DMS 273 treated with DMSO at 0.1 percent for 48 hours (cell line): ENCODE results near the gene CHRNA5.
"Not testable (repeated sequence)": the region's sequence is repeated elsewhere in the genome, so short reads cannot be mapped to it uniquely, and the experiment has no call there.

Experiments
- DNase-seq: peaks from one replicate; lab custom pipeline; 2025; lab: John Stamatoyannopoulos, UW

Gene CHRNA5

DNA sequence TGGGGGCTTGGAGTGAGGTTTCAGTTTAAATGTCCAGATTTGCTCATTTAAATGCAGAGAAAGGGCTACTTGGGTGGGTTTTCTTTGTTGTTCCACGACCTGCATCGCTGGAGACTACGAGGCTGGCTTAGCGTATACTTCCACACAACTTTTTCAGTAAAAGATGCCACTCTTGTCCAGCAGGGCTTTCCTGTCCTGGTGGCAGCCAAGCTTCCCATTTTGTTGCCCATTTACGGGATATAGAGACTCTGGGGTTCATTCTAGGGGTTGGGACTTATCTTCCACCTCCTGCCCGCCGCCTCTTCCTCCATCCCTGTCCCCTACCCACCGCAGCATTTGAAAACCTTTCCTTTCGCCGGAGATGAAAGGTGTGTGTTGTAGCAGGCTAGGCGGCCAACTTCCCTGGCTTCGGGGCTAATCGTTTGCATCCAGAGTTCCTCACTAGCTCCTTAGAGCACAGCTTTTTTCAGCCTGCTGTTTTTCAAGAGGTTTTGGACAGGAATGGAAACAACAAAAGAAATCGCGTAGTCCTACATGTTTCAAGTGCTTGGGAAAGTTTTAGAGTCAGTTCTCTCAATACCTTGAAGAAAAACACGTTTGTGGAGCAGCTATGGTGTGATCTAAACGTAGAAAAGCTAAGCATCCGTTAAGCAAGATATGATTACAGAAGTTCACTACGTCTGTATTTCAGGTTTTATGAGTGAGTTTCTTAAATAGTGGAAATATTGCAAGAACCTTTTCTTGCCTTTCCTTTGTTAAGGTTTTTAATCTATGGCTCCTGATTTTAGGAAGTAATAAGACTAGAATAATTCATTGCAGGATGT lies 843 bp downstream of the CHRNA5 start:
- no peak for DNase-seq

DNA sequence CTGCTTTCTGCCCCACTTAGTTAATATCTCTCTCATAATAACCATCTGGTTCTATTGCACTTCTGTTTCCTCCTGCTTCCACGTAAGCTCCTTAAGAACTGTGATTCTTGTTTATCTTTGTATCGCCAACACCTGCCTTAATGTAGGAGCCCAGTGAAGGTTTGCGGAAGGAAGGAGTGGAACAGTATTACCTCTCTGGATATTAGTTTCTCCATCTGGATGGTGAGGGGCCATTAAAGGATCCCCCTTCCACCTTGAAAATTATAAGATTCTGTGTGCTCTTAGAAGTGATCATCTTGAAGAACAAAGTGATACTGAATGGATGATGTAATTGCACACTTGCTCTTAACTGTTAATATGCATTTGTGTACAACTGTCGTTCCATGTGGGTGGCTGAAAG lies 2.2 kb downstream of the CHRNA5 start:
- DNase-seq, result no peak

DNA sequence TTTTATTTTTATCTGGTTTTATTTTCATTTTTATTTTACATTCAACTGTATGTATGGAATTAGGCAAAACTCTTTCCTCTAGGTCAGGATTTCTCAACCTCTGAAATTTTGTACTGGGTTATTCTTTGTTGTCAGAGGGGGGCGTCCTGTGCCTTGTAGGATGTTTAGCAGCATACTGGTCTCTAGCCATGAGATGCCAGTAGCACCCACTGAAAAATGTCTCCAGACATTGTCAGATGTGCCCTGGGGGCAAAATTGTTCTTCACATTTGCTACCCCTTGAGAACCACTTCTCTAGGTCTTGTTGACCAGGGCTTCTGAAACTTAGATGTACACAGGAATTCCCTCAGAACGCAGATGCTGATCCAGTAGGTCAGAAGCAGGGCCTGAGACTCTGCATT lies 5.4 kb downstream of the CHRNA5 start:
- DNase-seq, result no peak

DNA sequence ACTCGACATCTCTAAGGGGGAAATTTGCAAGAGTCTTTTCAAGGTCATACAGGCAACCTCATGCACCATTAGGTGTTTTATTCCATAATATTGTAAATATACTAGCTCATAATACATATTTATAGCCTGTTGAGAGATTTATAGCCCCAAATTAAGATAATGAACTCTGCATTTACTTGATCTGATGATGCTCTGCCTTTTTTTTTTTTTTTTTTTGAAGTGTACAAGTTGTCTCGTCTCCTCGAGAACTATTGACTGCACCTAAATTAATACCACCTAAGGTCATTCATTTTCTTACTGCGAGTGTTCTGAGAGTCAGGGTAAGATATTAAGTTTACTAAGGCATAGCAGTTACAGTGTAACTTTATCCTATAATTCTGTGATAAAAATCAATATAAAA lies 6.1 kb downstream of the CHRNA5 start:
- DNase-seq, result no peak

DNA sequence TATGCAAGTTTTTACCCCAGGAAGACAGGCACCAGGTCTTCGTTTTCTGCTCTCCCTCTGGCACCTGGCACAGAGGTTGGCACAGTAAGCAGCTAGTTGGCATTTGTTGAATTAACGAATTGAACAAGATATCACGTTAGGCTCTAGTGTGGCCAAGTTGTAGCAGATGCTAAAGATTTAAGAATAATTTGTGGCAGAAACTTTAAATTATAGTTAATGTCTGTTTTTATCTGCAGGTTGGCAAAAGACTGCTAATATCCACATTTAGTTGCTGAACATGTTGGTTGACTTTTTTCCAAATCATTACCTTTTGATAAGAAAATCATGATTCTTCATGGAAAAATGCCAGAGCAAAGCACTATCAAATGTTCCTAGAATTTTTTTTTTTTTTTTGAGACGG lies 8.1 kb downstream of the CHRNA5 start:
- DNase-seq, result no peak

DNA sequence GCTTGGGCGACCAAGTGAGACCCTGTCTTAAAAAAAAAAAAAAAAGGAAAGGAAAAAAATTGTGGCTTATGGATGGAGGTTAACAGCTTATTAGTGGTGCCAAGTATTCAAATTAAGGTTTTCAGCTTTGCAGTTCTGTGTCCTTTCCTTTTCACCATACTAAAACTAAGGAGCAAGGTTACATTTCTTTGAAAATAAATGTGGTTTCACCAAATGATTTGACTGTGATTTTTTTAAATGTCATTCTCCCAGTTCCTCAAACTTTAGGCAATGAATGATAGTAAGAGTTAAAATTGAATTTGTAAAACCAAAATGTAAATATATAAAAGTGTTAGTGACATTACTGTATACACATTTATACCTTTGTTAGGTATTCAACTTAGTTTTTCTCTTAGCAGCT lies 9.6 kb downstream of the CHRNA5 start:
- no peak for DNase-seq

DNA sequence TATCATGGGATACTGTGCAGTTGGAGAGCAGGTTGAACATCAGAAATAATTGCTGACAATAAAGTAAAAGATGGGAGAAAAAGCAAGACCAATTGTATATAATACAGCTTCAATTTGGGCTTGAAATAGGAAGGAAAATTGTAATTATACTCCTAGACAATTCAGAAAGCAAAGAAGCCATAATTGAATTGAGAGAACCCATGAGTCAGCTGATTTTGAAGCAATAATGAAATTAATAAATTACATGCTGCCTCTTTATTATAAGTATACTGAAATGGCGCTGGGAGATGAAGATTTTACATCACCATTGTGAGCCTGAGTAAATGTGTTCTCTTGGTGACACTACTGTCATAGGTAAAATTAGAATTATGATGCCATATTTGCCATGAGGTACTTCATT lies 32.3 kb downstream of the CHRNA5 start:
- DNase-seq, result no peak

DNA sequence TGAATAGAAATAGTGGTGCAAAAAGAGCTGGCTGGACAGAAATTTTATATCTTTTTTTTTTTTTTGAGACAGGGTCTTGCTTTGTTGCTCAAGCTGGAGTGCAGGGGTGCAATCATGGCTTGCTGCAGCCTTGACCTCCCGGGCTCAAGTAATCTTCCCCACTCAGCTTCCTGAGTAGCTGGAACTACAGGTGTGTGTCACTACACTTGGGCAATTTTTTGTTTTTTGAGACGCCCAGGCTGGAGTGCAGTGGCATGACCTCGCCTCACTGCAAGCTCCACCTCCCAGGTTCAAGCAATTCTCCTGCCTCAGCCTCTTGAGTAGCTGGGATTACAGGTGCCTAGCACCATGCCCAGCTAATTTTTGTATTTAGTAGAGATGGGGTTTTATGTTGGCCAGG lies 33.0 kb downstream of the CHRNA5 start:
- no peak for DNase-seq

DNA sequence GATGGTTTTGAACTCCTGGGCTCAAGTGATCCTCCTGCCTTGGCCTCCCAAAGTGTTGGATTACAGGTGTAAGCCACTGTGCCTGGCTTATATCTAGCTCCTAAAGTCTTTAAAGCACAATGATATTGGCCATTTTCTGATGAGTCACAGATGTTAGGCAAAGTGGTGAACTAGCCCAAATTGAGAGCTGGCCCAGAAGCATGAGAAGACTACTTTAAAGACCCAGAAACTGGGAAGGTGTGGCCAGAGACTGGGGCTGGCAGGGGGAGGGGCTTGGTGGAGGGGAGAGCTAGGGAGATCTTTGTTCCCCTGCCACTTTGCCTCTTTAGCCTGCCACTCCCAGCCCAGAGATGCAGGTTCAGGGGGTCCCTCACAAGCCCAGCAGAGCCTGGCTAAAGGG lies 33.9 kb downstream of the CHRNA5 start:
- no peak for DNase-seq

DNA sequence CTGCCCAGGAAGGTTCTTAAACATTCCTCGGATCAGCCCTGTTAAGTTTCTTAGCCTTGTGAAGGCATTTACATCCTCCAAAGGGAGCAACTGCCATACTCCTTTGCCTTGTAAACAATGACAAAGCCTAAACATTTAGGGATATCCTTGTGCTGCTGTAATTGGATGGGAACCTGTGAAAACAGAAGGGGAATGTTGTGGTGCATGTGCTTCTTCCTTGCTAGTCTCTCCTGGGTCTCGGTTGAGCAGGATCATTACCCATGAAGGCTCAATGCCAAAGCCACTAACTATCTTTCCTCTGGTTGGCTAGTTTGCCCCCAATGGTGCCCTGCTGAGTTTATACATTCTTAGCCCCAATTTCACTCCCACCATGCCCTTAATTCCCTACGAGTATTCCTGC lies 38.1 kb downstream of the CHRNA5 start:
- no peak for DNase-seq

DNA sequence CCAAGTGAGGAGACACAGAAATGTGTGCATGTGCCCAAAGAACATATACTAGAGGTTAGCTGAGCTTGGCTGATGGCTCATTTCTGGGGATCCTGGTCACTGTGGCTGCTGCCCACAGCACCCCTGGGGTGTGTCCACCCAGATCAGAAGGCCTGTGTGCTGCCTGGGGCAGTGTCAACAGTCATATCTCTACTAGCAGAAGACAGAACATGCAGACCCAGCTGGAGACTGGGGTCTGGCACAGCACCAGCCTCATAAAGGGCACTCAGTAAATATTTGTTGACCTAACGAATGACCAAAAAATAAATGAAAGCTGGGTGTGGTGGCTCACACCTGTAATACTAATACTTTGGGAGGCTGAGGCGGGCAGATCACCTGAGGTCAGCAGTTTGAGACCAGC lies 39.1 kb downstream of the CHRNA5 start:
- no peak for DNase-seq

DNA sequence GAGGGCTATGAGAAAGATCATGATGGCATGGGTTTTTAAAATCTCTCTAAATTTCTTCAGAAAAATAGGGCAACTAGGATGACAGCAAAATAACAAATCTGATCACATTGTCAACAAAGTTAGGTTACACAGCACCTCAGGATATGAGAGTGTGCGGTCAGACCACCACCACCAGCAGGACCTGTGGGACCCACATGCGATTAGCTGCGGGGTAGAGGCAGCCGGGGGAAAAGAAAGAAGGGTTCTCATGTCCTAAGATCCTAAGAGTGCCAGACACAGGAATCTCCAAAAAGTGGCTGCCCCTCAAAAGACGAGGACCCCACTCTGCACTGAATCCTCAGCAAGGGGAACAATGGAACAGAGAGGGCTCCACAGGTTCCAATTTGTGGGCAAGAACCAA lies 39.9 kb downstream of the CHRNA5 start:
- DNase-seq, result no peak

DNA sequence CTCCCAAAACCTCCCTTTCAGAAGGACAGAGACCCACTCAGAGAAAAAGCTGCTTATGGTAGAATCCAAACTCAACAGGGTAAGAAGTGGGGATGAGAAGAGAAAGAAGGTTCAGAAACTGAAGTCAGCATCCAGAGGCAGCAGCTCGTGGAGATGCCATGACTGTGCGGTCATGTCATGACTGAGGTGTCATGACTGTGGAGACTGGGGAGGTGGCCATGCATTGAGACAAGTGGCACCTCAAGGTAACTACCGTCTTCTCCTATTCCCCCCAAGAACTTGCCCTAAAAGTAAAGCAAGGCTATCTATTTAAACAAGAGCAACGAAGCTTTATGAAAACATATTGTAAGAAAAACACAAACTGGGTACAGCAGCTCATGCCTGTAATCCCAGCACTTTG lies 40.4 kb downstream of the CHRNA5 start:
- no peak for DNase-seq

DNA sequence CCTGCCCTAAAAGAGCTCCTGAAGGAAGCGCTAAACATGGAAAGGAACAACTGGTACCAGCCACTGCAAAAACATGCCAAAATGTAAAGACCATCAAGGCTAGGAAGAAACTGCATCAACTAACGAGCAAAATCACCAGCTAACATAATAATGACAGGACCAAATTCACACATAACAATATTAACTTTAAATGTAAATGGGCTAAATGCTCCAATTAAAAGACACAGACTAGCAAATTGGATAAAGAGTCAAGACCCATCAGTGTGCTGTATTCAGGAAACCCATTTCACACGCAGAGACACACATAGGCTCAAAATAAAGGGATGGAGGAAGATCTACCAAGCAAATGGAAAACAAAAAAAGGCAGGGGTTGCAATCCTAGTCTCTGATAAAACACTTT lies 44.2 kb downstream of the CHRNA5 start:
- not testable (repeated sequence) for DNase-seq

DNA sequence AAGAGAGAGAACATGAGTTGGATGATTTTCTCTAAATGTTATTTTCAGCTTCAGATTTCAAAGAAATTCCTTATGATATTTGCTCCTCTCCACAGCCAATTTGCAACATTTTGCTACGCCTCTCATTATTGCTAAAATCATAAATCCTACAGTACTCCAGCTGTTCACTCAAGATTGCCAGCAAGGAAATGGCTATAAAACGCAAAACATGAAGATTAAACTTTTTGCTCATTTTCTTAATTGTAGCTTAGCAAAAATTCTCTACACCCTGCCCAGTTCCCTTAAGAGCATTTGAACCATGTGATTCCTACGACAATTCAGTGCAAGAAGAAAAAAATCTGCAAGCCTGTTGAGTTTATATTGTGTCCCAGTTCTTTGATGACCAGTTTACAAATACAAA lies 48.7 kb downstream of the CHRNA5 start:
- DNase-seq, result no peak

DNA sequence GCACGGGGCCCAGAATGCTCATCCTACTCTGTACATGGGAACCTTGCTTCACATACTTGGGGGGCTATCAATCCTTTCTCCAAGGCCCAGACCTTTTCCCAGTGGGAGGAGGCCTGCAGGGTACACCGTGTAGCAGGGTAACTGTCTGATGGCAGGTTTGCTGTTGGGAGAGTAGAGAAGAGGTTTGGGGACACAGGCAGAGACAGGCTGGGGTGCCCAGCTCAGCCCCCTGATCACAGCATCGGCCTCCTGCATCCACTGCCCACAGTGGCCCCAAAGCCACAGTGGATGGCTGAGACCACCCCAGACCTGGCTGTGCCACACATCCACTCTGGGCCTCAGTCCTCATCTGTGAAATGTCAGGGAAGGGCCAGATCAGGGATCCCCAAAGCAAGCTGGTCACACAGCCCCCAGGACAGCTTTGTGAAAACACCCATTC lies 49.9 kb downstream of the CHRNA5 start:
- DNase-seq, result no peak

DNA sequence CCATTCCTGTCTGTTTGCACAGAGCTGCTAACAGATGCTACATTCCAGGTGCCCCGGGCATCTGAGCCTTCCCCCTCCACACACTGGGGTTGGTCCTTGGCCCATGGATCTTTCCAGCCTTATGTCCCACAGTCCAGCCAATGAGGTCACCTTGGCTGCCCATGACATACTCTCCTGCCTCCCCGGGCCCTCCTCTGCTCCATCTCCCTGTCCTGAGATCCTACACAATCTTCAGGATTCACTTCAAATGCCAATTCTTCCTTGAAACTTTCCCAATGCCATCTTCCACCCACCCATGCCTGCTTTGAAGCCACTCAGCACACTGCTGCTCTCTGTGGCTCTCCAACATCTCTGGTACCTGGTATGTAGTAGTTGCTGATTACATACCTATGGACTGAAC lies 51.2 kb downstream of the CHRNA5 start:
- DNase-seq, result no peak

DNA sequence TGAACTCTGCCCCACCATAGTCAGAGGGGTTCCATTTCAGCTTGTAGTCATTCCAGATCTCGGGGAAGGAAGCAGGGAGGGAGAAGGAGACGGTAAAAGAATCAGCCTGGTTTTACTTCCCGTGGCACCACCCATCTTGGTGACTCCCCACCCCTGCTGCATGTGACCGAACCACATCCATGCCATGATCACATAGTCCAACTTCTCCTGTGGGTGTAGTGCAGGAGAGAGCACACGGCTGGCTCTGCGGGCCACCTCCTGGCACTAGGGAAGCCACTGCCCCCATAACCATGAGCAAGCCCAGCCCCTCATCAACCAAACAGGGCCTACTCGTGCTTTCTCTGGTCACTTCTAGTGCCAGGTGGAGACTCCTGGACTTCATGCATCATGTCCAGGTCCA lies 51.8 kb downstream of the CHRNA5 start:
- DNase-seq, result no peak

DNA sequence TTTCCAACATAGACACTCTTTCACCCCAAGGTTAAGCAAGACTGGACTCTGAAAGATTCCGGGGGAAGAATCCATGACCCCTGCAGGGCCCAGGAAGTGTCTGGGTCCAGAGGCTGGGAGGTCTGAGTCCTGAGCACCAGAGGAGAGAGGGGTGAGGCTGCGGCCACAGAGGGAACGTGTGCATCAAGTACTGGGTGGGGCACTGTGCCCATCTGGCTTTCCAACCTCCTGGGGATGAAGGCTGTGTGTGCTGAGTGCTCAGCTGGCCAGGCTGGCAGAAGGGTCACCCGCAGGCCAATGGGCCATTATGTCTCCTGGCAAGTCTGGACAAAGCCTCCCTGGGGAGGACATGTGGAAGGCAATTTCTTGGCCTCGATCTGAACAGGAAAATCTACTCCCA lies 52.2 kb downstream of the CHRNA5 start:
- no peak for DNase-seq

DNA sequence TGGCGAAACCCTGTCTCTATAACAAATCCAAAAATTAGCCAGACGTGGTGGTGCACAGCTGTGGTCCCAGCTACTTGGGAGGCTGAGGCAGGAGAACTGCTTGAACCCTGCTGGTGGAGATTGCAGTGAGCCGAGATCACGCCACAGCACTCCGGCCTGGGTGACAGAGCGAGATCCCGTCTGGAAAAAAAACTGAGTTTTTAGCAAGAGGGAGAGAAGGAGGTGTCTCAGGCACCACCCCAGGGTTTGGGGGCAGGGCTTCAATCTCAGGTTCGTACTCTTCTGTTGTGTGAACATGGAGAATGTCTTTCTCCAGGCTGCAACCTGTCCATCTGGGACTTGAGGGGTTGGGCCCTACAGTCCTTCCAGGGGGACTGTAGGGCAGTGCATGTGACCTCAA lies 52.7 kb downstream of the CHRNA5 start:
- DNase-seq, result no peak

DNA sequence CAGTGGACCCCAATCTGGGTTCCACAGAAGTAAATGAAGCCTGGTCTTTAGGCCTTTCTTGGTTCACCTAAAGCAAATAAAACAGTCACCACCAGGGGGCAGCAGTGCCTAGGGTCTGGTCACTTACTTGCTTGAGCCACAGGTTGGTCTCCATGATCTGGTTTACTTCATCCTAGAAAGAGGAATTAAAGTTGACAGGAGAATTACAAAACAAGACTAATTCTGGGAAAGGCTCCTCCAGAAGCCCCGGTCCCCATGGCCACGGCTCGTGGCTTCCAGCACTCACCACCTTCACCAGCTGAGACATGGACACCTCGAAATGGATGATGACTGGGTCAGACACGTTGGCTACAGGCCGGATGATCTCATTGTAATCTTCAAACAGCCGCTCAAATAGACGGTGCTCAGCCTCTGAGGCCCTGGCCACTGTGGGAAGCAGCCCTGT lies 53.2 kb downstream of the CHRNA5 start:
- DNase-seq, result peak; percentile 36

DNA sequence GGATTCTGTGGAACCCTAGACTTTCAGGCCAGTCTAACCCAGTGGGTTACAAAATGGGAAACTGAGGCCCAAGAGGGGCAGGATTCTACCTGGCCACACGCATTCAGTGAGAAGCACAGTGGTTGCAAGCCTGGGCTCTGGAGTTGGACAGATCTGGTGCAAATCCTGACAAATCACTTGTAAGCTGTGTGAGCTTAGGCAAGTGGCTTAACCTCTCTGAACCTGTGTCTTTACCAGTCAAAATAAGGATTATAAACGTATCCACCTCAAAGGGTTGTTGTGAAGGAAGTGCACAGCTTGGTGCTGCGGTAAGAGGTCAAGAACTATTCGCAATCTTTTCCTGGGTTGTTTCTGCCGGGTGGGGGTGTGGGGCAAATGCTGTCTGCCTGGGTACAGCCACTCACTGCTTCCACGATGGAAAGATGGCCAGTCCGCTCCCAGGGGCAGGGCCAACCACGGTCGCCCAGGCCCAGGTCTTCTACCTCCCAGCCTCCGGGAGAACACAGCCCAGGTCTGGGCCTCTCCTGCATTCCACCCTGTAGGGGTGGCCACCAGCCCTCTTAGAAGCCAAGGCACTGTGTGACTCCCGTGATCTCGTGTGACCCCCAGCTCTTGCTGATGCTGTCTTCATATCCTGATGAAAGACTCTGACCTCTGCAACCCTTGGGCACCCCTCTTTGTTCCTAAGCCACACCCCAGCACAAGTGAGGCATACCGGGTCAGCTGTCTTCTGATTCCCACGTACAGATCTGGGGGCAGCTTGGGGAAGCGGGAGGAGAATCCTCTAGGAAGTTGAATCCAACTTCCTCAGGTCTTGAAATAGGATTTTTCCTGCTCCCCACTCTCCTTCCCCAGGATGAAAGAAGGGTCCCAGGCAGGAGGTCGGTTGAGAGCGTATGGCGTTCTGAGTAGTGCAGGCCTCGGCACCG lies 54.0 kb downstream of the CHRNA5 start:
- DNase-seq, result no peak

DNA sequence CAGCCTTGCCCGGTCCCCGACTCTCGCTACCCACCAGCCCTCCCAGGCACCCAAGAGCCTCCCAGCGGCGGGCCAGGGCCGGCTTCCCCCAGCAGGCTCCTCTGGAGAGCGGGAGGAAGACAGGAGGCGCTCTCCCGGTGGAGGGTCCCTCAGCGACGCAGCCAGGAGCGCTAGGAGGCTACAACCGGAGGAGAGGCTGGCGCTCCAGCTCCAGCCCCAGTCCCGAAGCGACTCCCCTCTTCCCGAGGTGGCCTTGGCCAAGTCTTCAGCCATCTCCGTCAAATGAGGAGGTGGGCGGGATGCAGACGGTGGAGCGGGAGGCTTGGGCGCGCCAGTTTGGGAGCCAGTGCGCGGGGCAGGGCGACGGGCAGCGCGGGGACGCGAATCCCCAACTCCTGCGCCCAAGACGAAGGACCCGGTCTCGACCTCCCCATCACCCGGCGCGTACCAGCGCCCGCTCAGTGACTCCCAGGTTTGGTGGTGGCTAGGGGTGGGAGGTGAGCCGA lies 54.8 kb downstream of the CHRNA5 start:
- no peak for DNase-seq
